HG02798 (cell line): Measurements from ENCODE around the gene RCN1.
"Not testable (repeated sequence)": the region's sequence is repeated elsewhere in the genome, so short reads cannot be mapped to it uniquely, and the experiment has no call there.

Experiments
- ATAC-seq: cut with Tn5 transposase; IDR thresholded peaks from one replicate; pipeline ENCODE4 v1.9.1; 2021; ENCODE audit warnings: mild to moderate bottlenecking; ENCODE audit not compliant: unreplicated experiment, poor library complexity

The RCN1 gene

DNA sequence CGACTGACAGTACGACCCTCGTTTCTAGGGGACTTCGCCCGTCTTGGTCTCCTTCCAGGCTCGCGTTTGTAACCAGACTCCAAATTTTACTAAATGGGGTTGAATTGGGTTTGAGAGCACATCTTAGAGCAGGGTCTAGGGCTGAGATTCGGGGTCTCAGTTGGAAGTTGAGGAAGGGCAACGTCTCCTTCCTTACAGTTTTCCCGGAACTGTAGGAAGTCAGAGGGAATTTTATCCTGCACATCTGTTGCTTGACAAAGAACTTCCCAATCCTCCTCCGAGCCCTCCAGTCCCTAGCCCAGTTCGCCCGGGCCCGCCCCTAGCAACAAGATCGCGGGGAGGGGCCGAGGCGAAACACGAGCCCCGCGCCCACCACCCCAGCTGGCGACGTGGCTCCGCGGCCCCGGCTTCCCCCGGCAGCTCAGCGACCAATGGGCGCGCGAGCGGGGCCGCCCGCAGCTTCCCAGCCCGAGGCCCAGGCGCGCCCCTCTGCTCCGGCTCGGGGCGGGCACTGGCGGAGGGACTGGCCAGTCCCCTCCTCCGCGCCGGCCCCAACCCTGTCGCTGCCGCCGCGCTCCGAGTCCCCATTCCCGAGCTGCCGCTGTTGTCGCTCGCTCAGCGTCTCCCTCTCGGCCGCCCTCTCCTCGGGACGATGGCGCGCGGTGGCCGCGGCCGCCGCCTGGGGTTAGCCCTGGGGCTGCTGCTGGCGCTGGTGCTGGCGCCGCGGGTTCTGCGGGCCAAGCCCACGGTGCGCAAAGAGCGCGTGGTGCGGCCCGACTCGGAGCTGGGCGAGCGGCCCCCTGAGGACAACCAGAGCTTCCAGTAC is at the start of gene RCN1:
Gene RCN1 (plus strand): TSS at position 530 of the 826 bp plus-strand sequence. CDS start 123 bp downstream, at position 653.
- ATAC-seq, result peak; percentile 49

DNA sequence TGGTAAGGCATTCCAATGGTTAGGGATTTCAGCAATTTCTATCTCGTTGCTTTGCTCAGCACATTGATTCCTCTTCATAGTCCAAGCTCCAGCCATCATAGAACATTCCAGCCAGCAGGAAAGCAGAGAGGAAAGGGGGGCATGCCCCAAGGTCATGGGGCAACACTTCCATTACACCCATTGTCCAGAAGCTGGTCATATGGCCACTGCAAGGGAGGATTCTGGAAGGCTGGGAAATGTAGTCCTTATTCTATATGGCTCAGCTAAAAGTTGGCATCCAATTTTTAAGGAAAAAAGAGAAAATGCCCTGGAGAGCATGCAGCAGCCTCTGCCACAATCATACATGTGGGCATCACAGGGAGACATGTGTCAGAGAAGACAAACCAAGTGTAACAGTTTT is 47.1 kb upstream of the RCN1 start:
- no peak for ATAC-seq

DNA sequence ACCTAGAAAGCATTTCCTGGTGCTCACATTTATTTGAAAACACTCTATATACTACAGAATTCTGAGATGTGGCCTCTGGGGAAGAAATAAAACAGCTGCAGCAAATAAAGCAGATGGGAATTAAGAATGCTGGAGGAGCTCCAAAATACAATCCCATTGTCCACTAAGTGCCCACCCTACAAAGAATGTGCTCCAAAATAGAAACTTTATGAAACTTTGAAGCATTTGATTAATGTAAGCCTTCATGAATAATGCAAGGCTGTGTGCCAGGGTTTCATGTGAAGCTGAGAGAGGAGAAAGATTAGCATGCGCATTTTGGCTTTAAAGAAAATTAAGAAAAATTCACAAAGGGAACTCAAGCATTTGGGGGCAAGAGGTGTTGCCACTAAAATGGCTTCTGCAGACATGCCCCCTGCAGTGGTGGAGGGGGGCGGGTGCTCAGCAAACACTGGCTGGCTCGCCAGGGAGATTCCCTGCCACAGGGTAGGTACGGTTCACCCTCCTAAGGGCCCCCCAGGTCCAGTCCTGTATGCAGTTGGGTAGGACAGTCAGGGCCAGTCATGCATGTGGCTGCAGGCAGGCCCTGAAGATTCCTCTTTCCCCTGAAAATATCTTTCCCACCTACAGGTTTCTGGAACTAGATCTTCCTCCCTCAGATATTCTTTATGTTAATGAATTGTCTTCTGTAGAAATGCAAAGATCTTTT is 46.6 kb upstream of the RCN1 start:
- ATAC-seq, result no peak

DNA sequence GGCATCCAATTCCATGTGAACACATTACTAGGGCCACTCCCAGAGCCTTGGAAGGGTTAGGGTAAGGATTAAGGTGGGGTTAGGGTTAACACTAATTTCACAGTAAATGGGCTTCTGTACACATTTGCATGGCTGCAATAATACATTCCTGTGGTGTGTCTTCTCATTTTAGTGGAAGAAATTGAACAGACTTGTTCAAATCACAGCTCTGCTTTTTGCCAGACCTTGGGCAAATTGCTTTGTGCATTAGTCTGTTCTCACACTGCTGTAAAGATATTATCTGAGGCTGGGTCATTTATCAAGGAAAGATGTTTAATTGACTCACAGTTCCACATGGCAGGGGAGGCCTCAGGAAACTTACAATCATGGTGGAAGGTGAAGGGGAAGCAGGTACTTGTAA is 45.4 kb upstream of the RCN1 start:
- no peak for ATAC-seq

DNA sequence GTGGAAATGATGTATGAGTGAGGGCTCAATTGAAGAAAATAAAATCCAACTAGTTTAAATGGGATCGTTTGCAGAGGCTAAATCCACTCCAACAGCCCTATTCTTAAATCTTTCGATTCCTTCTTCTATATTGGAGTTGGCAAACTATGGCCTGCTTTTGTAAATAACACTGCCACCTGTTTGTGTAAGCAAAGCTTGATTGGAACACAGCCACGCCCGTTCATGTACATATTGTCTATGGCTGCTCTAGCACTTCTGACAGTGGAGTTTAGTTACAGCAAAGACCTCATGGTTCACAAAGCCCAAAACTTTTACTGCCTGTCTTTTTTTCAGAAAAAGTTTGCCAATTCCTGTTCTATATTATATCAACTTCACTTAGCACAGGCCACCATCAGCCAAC is 40.6 kb upstream of the RCN1 start:
- no peak for ATAC-seq

DNA sequence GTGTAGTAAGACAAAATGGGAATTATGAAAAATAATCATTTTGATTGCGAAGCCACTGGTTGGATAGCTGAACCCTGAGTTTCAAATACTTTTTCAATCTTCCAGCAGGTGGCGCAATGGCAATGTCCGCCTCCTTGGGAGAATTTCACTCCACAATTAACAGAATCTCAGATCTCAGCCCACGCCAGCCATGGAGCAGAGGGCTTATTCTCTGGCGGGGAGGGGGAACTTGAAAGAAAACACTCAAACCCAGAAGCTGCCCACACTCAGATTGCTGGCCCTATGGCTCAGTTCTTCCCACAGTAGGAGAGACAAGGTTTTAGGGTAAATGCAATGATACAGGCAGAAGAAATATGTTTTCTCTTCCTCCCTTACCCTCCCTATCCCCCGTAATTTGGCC is 38.7 kb upstream of the RCN1 start:
- ATAC-seq, result peak; percentile 58

DNA sequence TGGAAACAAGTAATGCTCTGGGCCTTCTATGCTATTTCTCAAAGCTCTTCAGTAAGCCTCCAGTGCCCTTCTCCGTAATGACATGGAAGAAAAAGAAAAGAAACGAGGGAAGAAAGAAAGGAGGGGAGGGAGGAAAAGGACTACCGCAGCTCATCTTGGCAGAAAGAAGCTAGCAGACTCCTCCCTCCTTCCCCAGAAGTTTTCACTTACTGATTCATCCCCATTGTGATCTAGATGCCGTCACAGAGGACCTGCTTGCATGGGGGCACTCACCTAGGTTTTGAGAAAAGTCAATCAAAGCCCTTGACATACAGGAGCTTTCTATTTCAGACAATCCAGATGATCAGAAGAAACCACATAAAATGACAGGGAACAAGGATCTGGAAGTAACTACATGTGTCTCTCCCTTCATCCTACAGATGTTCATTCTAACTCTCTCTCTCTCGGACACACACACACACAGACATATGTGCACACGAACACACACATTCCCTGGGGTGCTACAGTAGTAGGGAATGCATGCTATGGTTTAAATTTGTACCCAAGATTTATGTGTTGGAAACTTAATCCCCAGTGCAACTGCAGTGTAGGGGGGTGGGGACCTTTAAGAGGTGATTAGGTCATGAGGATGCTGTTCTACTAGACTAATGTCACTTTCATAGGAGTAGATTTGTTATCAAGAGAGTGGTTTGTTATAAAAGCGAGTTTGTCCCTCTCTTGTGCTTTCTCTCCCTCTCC is 37.6 kb upstream of the RCN1 start:
- ATAC-seq, result no peak

DNA sequence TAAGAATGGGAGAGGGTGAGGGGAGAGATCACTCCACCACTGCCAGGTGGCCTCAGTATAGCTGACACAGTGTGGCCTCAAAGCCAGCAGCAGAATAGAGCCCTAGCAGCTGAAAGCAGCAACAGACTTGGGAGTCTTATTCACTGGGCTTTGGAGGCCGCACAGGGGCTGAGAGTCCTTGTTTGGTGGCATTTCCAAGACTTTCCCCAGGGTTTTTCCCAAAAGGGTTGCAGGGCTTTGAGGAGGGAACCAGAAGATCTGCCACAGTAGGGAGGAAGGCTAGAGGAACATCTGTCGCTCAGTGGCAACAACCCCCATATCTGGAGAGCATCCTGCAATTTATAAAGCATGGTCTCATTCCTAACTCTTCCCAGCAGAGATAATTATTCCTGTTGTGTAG is 35.0 kb upstream of the RCN1 start:
- no peak for ATAC-seq

DNA sequence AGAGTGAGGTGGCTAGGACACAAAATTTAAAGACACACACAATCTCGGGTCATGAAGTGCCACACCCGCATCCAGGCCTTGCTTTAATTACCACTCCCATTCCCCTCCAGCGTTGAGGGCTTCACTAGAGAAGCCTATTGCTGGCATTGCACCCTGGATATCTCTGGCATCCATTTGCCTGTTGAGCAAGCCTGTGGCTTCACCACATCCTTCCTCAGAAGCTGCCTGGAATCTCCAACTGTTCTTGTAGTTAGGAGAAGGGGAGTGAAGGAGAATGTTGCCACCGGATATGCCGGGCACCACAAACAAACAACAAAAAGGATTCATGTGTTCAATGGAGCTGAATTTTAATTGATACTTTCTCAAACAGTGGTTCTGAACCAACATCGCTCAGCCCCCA is 34.4 kb upstream of the RCN1 start:
- no peak for ATAC-seq

DNA sequence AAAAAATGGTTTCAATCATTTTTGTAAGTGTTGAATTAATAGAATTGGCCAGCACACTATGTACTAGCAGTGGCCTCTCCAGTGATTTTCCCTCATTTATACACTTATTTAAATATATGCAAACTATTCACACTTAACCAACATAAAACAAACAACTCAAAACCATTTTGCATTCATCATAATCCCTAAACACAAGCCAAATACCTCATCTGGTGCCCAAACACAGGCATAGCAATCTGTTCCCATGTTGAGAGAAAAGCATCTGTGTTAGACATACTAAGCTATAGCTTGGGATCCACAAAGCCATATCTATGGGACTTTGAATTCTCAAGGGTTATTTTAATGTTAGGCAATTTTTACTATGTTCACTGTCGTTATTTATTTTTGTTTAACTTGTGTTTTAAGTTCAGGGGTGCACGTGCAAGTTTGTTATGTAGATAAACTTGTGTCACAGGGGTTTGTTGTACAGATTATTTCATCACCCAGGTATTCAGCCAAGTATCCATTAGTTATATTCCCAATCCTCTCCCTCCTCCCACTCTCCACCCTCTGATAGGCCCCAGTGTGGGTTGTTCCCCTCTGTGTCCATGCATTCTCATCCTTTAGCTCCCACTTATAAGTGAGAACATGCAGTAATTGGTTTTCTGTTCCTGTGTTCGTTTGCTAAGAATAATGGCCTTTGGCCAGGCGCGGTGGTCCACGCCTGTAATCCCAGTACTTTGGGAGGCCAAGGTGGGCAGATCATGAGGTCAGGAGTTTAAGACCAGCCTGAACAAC is 31.0 kb upstream of the RCN1 start:
- no peak for ATAC-seq

DNA sequence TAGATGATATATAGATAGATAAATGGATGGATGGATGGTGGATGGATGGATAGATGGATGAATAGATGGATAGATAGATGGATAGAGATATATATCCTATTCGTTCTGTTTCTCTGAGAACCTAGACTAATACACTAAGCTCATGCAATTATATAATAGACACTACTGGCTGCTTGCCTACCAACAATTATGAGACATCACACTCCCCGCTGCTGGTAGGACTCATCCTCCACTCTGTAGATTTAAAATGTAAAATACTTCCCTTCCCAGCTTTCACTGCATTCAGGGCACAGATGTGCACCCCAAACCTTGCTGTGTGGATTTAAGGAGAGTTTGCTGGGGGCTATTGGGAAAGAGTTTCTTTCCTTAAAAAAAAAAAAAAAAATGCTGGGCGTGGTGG is 28.3 kb upstream of the RCN1 start:
- ATAC-seq, result no peak

DNA sequence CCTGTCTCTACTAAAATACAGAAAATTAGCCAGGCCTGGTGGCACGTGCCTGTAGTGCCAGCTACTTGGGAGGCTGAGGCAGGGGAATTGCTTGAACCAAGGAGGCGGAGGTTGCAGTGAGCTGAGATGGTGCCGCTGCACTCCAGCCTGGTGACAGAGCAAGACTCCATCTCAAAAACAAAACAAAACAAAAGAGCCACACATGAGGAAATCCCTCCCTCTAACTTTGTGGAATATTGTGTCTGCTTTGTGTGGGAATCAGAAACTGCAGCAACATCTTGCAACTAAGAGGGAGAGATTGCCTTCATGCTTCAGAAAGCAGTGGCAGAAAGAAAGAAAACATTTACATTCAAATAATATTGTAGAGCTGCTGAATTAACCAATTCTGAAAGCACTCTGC is 27.8 kb upstream of the RCN1 start:
- ATAC-seq, result not testable (repeated sequence)

DNA sequence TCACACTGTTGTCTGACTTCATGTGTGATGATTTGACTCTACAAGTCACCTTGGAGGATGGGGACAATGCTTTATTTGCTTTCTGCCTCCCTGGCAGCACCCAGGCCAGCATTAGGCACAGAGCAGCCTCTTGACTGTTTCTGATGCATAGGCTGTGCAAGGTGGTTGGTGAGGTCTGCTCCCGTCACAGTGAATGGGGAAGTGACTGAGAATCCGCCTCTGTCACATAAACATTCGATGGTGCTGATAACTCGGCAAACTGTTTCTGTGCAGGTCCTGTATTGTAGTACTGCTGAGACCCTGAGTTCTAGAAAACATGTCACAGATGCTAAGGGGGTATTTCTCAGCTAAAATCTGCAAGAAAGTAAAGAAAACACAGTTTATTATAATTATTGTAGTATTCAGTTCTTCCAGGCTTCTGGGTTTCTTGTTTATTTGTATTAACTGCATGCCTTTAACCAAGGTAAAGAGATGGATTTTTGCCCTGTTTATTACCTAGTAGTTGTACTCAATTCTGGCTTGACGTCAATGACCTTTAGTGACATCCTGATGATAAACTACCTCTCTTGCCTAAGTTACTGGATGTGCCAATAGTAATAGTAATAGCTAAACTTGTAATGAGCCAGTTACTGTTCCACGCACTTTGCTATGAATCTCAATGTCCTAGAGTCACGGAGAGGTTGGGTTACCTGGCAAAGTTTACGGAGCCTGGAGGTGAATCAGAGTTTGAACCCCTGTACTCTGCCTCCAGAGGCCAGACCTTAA is 24.8 kb upstream of the RCN1 start:
- ATAC-seq, result no peak

DNA sequence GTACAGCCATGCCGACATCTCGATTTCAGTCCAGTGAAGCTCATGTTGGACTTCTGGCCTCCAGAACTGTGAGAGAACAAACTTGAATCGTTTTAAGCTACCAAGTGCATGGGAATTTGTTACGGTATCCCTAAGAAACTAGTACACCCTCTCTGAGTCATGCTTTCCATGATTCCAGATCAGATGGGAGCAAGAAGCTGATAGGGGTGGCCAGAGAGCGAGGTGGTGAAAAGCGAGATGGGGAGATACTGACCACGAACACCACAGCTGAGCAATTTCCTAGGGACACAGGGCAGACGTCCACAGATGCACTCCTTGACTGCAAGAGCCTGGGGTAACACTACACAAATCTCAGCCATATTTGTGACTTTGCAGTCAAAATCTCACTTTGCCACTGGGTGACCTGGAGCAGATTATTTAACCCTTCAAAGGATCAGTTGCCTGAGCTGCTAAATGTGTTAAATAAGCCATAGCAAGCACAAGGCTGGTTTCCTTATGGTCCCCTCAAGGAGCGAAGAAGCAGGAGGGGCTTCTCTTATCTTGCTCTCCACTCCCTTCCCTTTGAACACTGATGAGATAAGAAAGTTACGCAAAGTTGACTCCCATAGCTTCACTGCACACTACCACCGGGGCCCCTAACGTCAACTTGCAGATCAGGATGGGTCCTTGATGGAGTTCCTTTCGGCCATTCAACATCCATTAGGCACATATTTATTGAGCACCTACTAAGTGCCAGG is 22.6 kb upstream of the RCN1 start:
- ATAC-seq, result no peak

DNA sequence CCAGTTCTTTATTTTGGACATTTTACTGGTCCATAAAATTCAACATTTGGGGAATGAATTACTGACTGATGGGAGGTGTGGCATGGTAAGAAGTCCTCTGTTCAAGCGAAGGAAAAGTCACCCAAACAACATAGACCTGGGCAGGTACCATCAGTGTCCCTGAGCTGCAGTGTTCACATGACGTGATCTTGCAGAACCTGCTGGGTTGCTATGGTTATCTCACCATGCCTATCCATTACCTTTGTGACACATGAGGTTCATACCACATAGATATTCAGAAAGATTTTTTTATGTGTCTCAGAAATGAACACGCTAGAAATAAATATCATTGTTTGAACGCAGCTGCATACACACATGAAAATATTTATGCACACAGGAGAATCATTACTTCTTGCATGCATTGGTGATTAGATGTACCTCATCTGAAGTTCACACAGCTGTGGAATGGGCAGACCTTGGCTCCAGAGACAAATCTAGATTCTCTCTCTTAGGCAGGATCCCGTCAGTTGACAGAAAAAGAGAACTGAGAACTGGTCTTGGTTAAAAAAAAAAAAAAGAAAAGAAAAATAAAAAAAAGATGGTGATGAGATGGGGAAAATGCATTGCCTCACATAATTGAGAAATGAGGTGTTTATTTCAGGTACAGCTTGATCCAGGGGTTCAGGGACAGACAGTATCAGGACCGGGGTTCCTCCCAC is 21.4 kb upstream of the RCN1 start:
- ATAC-seq, result peak; percentile 72

DNA sequence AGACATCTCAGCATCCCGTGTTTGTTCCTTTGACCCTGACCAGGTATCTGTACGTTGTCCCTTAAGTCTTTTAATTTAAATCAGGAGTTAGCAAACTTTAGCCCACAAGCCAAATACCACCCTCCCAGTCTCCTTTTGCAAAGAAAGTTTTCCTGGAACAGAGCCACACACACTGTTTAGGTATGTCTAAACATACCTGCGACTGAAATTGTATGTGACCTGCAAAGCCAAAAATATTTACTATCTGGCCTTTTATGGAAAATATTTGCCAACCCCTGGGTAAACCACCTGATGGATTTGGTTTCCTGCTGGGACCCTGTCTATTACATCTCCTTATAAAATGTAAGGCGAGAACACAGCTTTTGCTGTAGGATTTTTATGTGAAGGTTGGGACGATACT is 20.2 kb upstream of the RCN1 start:
- no peak for ATAC-seq

DNA sequence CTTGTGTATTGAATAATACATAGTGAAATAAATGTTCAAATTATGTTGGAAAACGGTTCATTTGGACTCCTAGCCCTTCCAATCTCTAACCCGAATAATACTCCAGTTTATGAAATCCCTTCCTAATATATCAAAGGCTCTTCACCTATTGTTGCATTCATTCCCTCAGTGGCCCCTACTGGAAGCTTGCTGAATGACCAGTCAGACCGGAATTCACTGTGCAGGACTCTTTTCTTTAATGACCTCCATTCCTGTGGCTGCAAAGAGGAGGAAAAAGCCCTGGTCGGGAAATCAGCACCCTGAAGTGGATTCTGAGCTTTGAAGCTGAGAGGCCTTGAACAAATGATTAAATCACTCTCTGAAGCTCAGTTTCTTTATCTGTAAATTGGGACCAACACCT is 19.1 kb upstream of the RCN1 start:
- ATAC-seq, result no peak

DNA sequence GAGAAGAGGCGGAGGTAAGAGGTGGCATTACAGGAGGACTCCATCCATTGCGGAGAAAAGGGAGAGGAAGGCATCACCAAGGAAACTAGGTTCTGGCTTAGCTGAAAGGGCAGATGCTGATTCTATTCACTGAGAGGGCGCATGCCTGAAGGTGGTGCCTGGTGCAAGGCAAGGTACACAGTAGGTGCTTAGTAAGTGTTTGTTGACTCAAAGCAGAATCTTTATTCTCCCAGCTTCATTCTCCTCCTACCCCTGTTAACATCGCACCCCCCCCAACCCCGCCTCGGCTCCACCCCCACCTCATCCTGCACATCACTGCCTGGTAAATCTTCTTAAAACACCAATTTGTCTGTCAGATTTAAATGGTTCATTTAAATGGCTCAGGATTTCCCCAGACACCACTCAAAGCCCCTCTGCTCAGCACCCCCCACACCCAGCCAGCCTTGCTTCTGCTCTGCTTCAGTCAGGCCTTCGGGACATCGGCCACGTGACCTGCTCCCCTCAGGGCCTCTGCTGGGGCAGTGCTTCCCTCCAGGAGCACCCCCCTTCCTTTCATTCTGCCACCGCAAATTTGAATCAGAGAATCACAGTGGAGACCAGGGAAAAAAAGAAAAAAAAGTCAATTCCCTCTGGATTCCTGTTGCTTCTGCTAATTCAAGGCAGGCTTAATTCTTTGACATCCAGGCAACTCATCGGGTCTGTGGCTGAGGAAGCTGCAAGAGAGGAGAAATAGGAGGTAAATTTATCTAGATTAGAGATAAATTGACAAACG is 17.8 kb upstream of the RCN1 start:
- ATAC-seq, result no peak
